K562 (cell line): ENCODE results near the gene RNF167. TPM values are rescaled to one million over a fixed set of nuclear protein-coding genes. Genes with fewer than 3 reads are reported as not detected.

Experiments used
- ELF4 ChIP-seq: fragments of 450-650 bp; formaldehyde crosslinking; IDR thresholded peaks from 2 replicates; pipeline ENCODE4 v1.4.0; 2022; ENCODE audit warnings: missing genetic modification characterization
- GABPA ChIP-seq: fragments of 200-800 bp; sonication (Bioruptor generic); conservative IDR thresholded peaks from 2 replicates; pipeline ENCODE4 v1.6.1; 2016; ENCODE audit warnings: low read depth, missing genetic modification characterization, missing compliant biosample characterization
- KLF16 ChIP-seq: IDR thresholded peaks from 2 replicates; pipeline ENCODE4 v1.6.1; 2016; ENCODE audit warnings: antibody characterized with exemption
- MIER1 ChIP-seq: fragments of 450-650 bp; IDR thresholded peaks from 2 replicates; pipeline ENCODE4 v1.6.1; 2016; ENCODE audit warnings: antibody characterized with exemption, mild to moderate bottlenecking, low read depth
- PRDM10 ChIP-seq: fragments of 450-650 bp; IDR thresholded peaks from 2 replicates; pipeline ENCODE4 v1.6.1; 2018; ENCODE audit not compliant: partially characterized antibody
- RB1 ChIP-seq: fragments of 450-650 bp; IDR thresholded peaks from 2 replicates; pipeline ENCODE4 v1.6.1; 2017; ENCODE audit warnings: low read depth, mild to moderate bottlenecking
- REST ChIP-seq, 2 experiments: fragments of 450-650 bp; formaldehyde crosslinking in 1 of 2; IDR thresholded peaks; 2 replicates each; pipeline versions ENCODE4 v1.4.0 to v1.6.1; 2014 to 2020; ENCODE audit warnings: mild to moderate bottlenecking in 2 of 2, borderline replicate concordance in 1 of 2, low read depth in 1 of 2
- SPI1 ChIP-seq: IDR thresholded peaks from 2 replicates; pipeline ENCODE4 v1.6.1; 2011; ENCODE audit warnings: low read depth, low read length, control low read depth, borderline replicate concordance
- SRSF7 ChIP-seq: fragments of 200-400 bp; formaldehyde crosslinking; optimal IDR thresholded peaks from 2 replicates; pipeline ENCODE3; 2017; ENCODE audit warnings: mild to moderate bottlenecking, low read depth, low read length
- TCFL5 ChIP-seq: fragments of 250-450 bp; sonication (Bioruptor Pico); conservative IDR thresholded peaks from 2 replicates; pipeline ENCODE4 v1.6.1; 2021; ENCODE audit warnings: mild to moderate bottlenecking, moderate library complexity, matching md5 sums
- ZNF324 ChIP-seq: fragments of 250-450 bp; sonication (Bioruptor Pico); IDR thresholded peaks from 2 replicates; pipeline ENCODE4 v1.4.0; 2020; ENCODE audit warnings: mild to moderate bottlenecking
- ZNF764 ChIP-seq: fragments of 250-450 bp; sonication (Bioruptor Pico); IDR thresholded peaks from 2 replicates; pipeline ENCODE4 v1.4.0; 2020; ENCODE audit warnings: low read depth, mild to moderate bottlenecking, moderate library complexity
- polyA plus RNA-seq, 8 experiments: library from polyadenylated mRNA; depleted of rRNA in 4 of 8; stranded (reverse) in 5 of 8; unstranded in 3 of 8; fragments of >200 nt; fragmentation: Nextera tagmentation in 2 of 8; fragmentation: Illumina TruSeq in 1 of 8; extraction: Ambion mirVana in 2 of 8; extraction: Trizol in 1 of 8; gene quantifications; 2 replicates each; pipeline versions ENCODE4 v1.2.1 to v1.2.3, GENCODE V29; 2011 to 2014; ENCODE audit warnings: inconsistent platforms in 1 of 8, missing spikeins in 1 of 8
- total RNA-seq, 7 experiments: library from RNA; depleted of rRNA in 6 of 7; stranded (reverse); fragments of >200 nt in 6 of 7; fragmentation: Illumina TruSeq in 2 of 7; extraction: Trizol in 2 of 7; gene quantifications; 2 replicates each; pipeline versions ENCODE4 v1.2.1 to v1.2.3, GENCODE V29; 2011 to 2021; ENCODE audit warnings: low replicate concordance in 1 of 7
- TF ChIP-seq, protein P1 (sequence below): fragments of 250-450 bp; sonication (Bioruptor Pico); IDR thresholded peaks from 2 replicates; pipeline ENCODE4 v1.8.0; 2022; ENCODE audit warnings: moderate library complexity, mild to moderate bottlenecking, inconsistent platforms

The RNF167 gene
- total and polyA plus RNA-seq, 9 of the 15 experiments (the other 6 are each of a cell fraction or from before 2014, with no cell fraction given), result 16.5 to 143 (median 45.5) TPM

DNA sequence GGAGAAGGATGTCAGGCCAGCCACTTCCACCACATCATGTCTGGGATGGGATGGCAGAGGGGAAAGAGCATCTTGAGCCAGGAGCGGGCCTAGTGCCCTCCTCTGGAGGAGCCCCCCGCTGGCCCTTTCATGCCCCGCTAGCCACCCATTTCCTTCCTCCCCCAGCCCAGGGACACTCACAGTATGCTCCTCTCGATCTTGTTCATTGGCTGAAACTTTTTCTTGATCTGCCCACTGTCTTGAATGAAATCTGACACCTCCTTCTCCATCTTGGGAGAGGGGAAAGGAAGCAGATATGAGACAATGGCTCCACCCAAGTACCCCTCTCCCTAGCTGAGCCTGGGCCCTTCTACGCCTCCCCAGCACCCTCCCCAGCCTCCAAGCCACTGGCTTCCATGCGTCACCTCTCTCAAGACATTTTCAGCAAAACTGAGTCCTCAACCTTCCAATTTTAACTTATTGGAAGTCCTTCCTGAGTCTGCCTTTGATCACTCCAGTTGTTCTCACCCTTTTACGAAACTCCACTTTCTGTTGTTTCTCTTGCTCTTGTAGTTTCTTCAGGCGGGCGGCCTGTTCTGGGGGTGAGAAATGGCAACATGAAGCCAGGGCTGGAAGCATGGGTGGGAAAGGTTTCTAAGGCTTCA lies 20.3 kb downstream of the RNF167 start (continued):
- no peak for TF ChIP-seq GABPA (tag)
- TF ChIP-seq TCFL5 (CRISPR knock-in tag), result no peak
- no peak for TF ChIP-seq SPI1
- TF ChIP-seq PRDM10, result peak; percentile 52
- TF ChIP-seq ELF4 (CRISPR knock-in tag), result no peak
- TF ChIP-seq REST (IDR thresholded peaks at IDR 0.05; ENCODE audit: borderline replicate concordance), result no peak
- no peak for TF ChIP-seq REST (CRISPR knock-in tag; IDR thresholded peaks at IDR 0.05; ENCODE audit: low read depth)
- TF ChIP-seq ZNF324 (CRISPR knock-in tag), result no peak
- TF ChIP-seq MIER1, result no peak
- TF ChIP-seq KLF16, result no peak
- TF ChIP-seq ZNF764 (CRISPR knock-in tag), result no peak
- TF ChIP-seq SRSF7, result no peak
- TF ChIP-seq RB1, result no peak
- TF ChIP-seq, protein P1, sequence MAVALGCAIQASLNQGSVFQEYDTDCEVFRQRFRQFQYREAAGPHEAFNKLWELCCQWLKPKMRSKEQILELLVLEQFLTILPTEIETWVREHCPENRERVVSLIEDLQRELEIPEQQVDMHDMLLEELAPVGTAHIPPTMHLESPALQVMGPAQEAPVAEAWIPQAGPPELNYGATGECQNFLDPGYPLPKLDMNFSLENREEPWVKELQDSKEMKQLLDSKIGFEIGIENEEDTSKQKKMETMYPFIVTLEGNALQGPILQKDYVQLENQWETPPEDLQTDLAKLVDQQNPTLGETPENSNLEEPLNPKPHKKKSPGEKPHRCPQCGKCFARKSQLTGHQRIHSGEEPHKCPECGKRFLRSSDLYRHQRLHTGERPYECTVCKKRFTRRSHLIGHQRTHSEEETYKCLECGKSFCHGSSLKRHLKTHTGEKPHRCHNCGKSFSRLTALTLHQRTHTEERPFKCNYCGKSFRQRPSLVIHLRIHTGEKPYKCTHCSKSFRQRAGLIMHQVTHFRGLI (CRISPR knock-in tag), result no peak
